ENCODE data around the gene VSX1.

VSX1 gene

DNA sequence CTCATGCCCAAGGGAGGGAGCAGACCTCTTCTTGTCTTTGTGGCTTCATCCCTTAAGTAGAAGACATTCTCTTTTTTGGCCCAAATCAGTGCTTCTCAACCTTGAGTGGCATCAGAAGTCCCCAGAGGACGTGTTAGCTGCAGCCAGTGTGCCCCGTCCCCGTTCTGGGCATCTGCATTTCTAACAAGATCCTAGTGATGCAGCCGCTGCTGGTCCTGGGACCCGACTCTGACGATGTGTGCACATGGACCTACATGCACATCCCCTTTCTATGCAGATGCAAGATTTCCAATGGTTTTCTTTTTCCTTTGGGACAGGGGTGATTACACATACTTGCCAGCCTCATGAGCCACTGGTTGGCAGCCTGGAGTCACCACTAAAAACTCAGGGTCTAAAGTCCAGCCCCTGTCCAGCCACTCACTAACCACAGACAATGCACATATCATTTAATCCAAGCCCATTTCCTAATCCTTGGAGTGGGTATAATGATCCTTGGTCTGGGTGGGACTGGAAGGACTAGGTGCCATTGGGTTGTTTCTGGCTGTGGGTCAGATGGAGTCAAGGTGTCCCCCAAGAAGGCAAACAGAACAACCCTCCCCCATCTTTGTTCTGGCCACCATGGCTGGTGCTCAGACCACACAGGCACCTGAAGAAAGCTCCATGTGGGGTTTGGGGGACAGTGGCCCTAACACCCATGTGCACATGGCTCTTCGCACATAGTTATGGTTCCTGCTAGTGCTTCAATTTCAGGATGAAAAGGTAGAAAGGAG, 30.4 kb downstream of the VSX1 start:
- DNase-seq: no peak

DNA sequence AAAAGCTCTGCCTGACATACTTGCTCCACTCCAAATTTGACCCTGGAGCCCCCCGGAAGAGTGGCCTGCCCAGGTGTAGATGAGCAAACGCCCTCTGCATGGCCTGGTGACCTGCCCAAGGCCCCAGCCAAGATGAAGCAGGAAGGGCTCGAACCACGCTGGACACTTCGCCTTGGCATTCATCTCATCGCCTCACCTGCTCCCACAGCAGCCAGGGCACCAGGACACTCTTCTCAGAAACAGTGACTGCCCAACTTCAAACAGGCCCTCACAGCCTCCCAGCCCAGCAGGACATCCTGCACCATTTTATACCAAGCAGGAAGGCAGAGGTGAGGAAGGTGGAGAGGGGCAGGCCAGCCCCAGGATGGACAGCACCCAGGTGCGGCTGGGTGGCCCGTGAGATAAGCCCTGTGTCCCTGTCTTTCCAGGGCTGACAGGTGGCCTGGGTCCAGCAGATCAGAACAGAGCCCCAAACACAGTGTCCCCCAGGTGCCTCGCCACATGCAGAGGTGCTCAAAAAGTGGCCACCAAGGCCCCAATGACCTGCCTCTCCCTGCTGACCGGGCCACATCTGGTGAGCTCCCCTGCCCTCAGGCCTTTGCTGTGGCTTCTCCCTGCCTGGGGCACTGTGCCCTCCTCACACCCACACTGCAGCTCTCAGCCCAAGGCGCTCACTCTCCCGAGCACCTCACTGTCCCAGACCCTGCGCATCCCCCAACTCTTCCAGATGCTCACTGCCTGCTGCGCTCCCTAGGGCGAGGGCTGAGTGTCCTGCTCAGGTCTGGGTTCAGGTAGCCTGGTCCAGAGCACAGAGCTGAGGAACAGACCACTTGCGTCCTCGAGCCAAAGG, 31.2 kb downstream of the VSX1 start:
- DNase-seq: no peak

DNA sequence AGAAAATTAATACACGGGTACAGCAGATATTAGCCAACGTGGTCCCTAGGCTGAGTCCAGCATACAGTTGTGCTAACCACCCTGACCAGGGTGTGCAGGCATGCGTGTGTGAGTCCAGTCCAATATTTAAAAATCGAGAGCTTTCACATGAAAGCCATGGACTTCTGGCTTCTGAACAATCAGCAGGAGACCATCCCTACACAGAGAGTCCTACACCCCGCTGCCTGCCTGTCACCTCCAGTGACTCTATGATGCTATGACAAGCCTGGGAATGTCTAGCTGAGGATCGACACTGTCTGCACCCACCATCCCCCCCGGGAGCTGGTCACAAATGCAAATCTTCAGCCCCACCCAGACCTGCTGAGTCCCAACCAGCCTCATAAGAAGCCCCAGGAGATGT, 31.9 kb downstream of the VSX1 start:
- DNase-seq: no peak

DNA sequence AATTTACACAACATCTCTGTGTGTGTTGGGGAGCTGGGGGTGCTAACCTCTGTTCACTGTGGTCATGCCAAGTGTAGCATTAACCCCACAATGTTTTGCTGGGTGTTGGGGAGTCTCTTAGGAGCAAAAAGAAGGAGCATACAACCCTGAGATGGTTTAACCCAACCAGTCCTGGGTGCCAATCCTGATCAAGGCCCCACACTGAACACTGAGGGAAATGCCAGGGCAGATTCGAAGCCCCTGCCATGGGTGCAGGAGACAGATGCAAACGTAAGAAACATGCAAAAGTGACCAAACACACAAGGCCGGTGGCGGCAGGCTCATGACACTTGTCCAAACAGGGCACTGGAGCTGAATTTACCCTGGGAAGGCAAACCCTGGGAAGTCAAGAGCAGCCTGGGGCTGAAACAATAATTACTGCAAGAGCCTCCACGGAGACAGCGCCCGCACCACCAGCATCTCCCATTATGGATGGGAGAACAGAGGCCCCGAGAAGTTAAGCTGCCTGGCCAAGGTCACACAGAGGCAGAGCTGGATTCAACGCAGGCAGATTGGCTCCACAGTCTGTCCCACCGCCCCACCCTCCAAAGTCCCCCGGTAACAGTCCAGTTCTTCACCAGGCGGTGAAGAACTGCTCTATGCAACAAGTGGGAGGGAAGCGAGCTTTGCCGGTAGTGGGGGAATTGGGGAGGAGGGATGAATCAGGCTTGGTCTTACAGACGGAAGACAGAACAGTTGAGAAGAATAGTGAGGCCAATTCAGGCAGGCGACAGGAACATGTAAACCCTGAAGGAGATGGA, 32.5 kb downstream of the VSX1 start:
- DNase-seq: no peak

DNA sequence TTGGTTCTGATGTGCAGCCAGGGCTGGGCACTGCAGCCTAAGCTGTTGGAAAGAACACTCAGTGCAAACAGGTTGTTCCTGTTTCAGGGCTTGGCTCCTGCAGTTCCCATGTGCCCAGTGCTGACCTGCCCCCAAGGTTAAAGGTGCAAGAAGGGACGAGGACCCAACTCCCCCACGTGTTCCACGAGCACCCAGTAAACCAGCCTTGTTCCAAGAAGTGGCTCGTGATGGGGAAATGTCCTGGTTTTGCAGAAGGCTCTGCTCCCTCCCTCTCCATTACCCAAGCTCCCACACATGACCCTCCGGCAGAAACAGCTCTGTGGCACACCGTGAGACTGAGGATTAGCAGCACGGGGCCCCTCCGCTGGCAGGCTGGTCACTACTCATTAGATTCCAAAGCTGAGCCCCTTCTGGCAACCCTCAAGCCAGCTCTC, 33.4 kb downstream of the VSX1 start:
- DNase-seq: no peak

DNA sequence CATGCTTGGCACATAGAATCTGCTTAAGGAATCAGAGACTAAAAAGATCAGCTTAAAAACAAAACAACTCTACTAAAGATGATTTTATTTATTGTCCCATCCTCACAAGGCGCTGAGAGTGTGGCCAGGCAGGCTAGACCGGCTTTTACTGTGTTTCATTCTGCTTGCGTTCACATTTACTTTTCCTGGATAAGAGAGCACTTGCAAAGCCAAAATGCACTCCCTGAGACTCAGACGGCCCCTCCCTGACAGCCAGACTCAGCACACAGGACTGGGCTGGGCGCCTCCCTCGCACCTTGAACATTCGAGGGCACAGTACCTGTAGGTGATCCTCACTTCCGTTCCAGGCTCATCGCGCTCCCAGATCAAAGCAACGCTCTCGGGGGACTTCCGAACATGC, 34.2 kb downstream of the VSX1 start:
- DNase-seq: no peak

DNA sequence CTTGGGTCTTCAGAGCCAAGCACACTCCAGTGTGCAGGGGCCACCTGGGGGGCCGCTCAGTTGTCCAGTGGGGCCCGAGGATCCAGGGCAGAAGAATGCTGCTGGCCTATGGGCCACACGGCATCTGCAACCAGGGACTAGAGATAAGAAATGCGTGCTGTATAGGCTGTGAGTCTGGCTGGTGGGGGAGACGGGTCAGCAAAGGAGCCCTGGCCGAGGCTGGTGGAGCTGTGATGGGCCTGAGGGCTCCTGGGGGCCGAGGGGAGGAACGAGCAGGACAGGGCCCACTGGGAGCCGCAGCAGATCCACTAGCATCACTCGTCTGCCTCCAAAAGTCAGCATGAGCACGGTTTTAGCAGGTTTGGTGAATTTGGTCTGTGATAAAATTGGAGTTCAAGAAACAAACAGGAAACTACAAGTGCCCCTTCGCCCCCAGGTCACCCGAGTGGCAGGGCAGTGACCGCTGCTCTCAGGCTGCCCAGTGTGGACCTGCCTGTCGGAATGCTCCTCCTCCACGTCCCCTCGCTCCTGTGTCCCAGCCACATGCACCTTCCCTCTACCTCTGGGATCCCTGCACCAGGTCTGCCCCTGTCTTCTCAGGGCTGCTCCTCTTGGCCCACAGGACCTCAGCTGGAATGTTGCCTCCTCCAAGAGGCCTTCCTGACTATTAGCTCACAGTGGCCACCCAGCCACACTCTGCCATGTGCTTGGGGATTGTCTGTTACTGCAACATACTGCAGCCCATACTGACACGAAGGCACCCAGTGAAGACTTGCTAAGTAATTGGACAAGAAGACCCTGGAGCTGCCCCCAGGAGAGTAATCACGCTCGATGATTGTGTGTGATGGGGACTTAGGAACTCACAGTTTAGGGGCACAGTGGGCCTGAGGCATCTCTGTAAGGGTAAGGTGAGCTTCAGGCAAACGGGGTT, 34.9 kb downstream of the VSX1 start:
- no peak for DNase-seq

DNA sequence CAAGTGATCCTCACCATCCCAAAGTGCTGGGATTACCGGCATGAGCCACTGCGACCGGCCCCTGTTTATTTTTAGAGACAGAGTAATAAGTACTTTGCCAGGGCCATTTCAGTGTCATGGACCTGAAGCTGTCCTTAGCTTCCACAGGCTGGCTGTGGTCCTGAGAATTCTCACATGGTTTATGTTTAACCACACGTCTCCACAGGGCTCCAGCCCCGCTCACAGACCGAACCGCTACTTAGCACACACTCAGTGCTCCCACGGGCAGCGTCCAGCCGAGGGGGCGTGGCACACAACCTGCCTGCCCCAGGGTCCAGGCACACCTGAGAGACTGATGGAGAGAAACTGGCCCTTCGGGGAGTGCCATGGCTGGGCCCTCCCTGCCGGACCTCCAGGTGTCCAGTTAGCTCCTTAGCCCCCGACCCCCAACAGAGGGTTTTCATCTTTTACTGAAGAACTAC, 35.7 kb downstream of the VSX1 start:
- no peak for DNase-seq

DNA sequence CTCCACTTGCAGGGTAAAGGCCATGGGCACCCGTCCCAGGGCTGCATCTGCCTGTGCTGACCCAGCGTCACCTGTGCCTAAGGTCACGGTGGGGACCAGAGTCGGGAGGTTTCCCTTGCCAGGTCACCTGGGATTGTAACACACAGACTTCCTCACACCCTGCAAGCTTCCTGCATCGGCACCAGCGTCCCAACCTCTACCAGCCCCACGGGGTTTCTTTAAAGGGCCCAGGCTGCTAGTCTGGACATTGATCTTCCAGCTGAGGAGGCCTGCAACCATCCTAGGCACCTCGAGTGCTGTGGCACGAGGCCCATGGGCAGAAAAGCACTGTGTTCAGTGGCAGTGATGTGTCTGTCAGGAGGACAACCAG, 36.6 kb downstream of the VSX1 start:
- DNase-seq: no peak

DNA sequence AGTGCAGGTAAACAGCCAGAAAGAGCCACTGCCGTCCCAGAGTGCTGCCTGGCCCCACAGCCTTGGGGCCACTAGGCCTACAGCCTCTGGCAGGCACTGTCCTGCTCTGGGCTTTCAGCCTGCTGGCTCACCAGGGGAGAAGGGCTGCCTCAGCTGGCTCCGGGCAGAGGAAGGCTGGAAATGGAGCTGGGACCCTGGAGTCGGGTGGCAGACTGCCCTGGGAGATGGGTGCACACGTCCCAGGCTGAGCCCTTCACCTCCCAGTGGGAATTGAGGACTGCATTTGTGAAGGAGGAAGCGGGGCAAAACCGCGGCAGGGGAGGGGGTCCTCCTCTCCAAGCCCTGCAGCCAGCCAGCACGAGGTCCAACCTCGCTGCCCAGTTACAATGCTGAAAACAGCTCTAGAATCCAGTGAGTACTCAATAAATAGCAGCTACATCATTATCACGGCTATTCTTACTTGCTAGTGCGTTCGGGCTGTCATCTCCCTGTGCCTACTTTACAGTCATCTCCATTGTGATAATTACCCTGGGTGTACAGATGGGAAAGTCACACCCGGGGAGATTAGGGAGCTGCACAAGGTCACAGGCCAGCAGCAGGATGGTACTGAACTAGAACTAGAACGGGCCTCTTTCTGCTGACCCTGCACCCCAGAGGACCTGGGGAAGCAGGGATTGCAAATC, 37.1 kb downstream of the VSX1 start:
- DNase-seq: no peak

DNA sequence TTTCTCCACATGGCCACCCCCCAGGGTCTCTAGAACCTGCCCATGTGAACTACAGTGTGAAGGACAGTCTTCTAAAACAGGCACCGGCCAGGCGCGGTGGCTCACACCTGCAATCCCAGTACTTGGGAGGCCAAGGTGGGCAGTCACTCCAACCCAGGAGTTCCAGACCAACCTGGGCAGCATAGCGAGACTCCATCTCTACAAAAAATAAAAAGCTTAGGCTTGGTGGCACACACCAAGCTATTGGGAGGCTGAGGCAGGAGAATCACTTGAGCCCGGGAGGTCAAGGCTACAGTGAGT, 37.7 kb downstream of the VSX1 start:
- DNase-seq: no peak

DNA sequence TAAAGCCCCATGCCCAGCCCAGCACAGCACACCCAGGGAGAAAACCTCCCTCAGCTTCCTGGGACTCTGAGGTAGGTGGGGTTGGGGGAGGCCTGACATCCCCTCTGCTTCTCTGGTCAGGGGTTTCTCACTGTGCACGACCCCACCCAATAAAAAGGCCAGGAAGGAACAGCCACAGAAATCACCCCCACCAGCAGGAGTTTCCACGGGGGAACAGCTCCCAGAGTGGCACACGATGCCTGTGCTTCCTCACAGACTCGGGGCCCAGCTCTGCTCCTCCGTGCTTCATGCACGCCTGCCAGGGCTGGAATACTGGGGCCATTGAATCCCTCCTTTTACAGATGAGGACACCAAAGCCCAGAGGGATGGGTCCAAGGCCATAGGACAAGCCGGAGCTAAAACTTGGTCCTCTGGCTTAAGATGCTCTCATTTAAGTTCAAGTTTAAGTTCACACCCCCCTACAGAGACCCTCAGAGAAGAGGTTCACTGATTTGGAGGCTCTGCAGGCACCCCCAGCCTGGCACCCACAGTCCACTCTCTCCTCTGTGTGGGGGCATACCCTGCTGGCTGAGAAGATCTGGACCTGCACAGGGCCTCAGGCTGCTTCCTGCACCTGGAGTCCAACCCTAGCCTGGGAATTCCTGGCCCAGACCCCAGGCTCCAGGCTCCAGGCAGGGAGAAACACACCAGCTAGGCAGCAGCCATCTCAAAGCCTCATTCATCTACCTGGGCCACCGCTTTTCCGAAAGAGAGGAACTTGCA, 38.3 kb downstream of the VSX1 start:
- DNase-seq: no peak

DNA sequence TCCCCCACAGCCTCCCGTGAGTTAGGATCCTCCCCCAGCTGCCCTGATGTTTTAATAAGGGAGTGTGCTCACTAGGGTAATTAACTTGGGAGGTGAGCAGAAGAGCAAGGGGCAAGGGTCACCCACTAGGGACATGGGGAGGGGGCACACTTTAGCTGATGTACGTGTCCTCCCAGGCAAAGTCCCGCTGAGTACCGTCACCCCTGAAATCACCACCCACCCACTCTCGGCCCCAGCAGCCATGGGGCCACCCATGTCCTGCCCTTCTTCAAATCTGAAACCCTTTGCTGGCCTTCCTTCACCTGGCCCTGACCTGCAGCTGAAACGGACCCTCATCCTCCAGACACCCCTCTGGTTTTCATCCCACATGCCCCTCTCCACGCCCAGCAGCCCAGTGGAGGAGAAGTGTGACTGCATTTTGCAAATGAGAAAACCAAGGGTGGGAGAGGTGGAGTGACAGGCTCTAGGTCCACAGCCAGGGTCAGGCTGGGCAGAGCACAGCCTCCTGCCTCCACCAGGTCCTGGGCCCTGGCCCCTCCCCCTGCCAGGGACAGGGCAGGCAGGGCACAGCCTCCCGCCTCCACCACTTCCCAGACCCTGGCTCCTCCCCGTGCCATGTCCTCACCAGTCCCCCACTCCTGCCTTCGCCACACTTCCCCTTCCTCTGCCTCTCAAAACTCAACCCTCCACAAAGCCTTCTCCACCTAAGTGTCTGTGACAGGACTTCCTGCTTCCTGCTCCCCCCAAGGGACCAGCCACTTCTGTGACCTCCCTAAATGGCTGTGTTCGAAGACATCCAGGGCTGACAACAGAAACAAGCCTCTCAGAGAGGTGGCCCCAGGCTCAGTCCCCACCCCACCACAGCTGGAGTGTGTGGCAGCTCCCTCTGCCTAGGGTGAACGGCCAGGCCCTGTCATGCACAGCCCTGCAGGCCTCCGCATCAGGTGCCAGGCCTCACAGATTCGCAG, 39.1 kb downstream of the VSX1 start:
- peak; percentile 62 to 83 (median 65) for DNase-seq

DNA sequence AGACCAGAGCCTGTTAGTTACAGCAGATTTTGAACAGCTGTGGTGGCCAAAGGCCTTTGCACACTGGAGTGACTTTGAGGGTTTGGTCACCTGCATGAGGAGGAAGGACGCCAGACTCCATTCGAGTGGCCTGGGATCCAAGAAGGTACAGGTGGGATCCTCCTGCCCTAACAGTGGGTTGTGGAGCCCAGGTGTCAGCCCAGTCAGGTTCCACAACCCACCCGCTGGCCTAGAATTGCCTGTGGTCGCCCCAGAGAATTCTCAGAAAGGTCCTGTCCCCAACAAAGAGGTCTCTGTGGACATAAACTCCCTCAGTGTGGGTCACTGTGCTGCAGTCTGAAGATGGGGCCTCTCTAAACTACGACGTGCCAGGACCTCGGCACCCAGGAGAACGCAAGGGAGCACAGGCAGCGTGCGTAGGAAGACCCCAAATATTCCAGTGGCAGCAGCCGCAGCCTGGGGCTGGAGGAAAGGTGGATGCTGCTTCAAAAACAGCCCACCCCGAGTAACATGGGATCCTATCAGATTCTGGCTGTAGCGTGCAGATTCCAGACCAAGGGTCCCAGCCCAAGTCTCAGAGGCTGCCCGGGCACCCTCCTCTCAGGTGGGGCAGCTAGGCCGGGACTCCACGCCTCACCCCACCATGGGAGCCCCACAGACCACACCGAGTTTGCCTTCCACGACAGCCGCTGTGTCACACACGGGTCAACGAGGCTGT, 40.0 kb downstream of the VSX1 start:
- no peak for DNase-seq

DNA sequence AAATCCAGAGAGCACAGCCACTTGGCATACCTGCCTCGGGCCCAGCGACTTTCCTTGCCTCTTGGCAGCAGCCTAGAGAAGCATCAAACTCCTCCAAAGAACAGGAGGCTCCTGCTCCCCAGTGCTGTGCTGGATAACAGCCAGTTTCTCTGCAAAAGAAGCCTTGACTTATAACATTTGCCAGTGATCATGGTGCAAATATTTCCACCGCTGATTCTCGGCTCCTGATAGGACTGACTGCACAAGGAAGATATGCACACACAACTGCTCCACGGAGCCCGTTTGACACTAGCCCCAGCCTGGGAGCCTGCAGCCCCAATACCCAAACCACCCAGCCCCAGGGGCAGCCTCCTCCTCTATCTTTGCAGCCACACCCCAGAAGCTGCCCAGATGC, 41.5 kb downstream of the VSX1 start:
- DNase-seq: no peak

DNA sequence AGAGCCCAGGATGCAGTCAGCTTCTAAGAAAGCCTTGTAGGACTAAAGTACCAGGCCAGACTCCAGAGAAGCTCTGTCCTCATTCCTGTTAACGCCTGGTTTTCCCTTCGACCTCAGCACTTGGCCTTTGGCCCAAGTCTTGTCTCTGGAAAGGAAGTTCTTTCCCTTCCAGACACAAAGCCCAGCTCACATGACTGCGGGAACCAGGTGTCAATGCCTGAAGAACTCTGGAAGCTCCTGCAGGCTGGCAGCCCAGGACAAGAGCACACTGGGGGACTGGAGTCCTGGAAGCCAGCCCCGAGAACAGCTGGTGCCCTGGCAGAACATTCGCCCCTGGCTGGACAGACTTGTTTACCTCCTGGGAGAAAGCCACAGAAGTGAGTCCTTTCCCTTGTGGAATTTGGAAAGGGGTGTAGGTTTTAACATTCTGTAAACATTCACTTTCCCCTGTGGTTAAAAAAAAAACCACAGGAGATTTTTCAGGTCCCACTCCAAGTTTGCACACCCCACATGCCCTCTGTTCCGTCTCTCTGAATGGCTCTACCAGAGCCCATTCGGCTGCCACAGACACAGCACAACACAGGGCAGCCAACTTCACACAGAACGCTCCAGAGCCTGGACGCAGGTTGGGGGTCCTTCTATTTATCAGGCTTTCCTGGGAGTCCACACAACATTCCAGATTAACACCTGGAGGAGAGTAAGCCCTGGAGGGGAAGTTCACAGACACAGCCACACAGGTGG, 42.1 kb downstream of the VSX1 start:
- DNase-seq: no peak

DNA sequence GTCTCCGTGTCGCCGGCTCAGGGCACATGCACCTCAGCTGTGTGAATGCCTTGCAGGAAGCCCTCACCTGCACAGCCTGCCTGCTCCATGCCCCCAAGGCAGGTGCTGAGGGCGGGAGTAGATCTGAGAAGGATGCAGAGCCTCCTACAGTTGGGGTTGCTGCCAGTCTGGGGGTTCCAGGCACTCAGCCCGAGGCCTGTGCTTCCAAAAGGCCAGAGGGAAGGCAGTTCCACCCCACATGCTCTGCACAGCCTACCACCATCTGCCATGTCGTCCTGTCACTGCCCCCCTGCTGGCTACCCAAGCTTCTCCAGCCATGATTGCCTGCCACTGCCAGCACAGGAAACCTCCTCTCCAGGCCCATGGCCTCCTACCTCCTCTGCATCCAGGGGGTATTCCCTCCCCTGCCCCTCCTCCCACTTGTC, 43.3 kb downstream of the VSX1 start:
- DNase-seq: no peak

DNA sequence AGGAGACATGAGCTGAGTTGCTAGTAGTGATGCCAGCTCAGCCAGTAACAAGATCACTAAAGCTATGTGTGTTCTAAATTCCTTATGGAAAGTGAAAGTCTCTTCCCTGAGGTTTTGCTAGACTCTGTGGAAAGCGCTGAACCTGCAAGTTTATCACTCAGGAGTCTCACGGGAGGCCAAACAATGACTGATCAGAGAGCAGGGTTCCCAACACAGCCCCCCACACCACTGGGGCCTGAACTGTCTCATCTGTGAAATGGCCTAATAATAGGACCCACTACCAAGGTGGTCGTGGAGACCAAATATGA, 43.9 kb downstream of the VSX1 start:
- DNase-seq: no peak

Data from suppressor macrophage treated with lipopolysaccharide for 1 hour (primary cell).